Measurements from ENCODE around the gene NOL12.

- no peak for TF ChIP-seq CTCF (IDR thresholded peaks at IDR 0.05)
- no peak for TF ChIP-seq ZFX (IDR thresholded peaks at IDR 0.05; ENCODE audit: borderline replicate concordance)
Measured at GRCh38 chr22:37704645-37705044, 18.5 kb downstream of the NOL12 start.

Measured in 22Rv1 (cell line).